Vagina (tissue), 2 donors: ENCODE results near the gene DDC. TPM values are rescaled to one million over a fixed set of nuclear protein-coding genes. Genes with fewer than 3 reads are reported as not detected.

Experiments used
- DNase-seq, 2 donors: peaks; one replicate each; pipeline ENCODE4 v3.0.0-alpha.2; 2017; ENCODE audit errors: extremely low spot score in 2 of 2
- H3K27ac ChIP-seq: fragments of 200-600 bp; sonication (generic); one replicate; pipeline ENCODE4 v1.5.1; 2019
- H3K27me3 ChIP-seq: fragments of 200-600 bp; sonication (generic); one replicate; pipeline ENCODE4 v1.5.1; 2019
- H3K36me3 ChIP-seq, 2 donors: fragments of 200-600 bp; sonication (generic); one replicate each; pipeline ENCODE4 v1.5.1; 2017 to 2019
- H3K4me1 ChIP-seq: fragments of 200-600 bp; sonication (generic); one replicate; pipeline ENCODE4 v1.5.1; 2019
- H3K4me3 ChIP-seq, 2 donors: fragments of 200-600 bp; sonication (generic); 1 replicate in 1 of 2; 2 replicates in 1 of 2; pipeline ENCODE4 v1.5.1; 2016 to 2019
- H3K9me3 ChIP-seq: fragments of 200-600 bp; sonication (generic); one replicate; pipeline ENCODE4 v1.5.1; 2019
- POLR2A ChIP-seq, 2 donors: fragments of 450-650 bp; IDR thresholded peaks; one replicate each; pipeline ENCODE4 v1.6.1; 2017; ENCODE audit warnings: antibody characterized with exemption in 2 of 2, mild to moderate bottlenecking in 2 of 2, moderate library complexity in 2 of 2
- POLR2AphosphoS5 ChIP-seq, 2 donors: sonication (generic); formaldehyde crosslinking; IDR thresholded peaks; one replicate each; pipeline ENCODE4 v1.9.0; 2017; ENCODE audit warnings: antibody characterized with exemption in 2 of 2, mild to moderate bottlenecking in 2 of 2, low read depth in 1 of 2; ENCODE audit not compliant: insufficient read depth in 1 of 2
- intact Hi-C: fragments of 100-400 bp; cut with DNase I; formaldehyde crosslinking; loops from one replicate; pipeline ENCODE4 v1.15.1; 2023
- total RNA-seq: library from RNA; depleted of rRNA; stranded (reverse); fragments of >200 nt; gene quantifications from one replicate; pipeline ENCODE4 v1.2.3, GENCODE V29; 2016
- TF ChIP-seq, protein P1 (sequence below), 3 experiments: fragments of 450-650 bp in 2 of 3; fragments of 200-600 bp in 1 of 3; sonication (generic) in 1 of 3; IDR thresholded peaks; one replicate each; pipeline ENCODE4 v1.5.1; 2017 to 2019; ENCODE audit warnings: antibody characterized with exemption in 3 of 3, mild to moderate bottlenecking in 2 of 3, moderate library complexity in 2 of 3

Gene DDC
- total RNA-seq, 1 donor from 2014 or later, result 1.7 TPM

DNA sequence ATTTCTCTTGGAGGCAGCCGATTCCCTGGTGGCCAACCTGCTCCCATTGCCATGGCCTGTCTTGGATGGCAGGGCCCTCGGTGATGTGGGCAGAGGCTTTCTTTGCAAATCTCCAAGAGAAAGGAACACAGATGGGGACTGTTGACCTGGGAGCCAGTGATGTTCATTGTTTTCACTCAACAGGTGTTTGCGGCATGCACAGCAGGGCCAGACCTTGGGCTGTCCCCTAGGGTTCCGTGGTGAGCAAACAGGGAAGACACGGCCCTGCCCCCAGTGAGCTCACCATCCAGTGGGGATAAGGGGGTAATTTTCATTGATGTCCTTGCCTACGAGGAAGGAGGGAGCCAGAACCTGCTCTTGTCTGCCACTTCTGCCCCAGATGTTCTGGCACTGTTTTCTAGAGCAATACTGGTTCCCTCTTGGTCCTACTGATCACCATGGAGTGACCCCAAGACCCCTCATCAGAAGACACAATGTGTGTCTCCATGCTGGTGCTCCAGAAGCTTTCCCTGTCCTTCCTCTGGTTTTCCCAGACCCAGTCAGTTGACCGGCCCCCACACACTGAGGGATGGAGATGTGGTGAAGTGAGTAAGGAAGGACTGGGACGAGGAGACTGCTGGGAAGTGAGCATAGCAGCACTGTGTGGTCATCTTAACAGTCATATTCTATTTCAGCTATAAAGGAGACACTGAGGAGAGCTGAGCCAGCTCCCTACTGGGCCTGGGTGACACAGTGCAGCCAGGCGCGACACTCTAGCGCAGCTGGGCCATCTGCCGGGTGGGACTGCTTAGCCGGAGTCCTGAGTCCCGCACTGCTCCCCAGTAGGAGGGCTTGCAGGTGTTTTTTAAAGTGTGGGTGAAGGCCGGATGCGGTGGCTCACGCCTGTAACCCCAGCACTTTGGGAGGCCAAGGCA lies 94.7 kb downstream of the DDC start:
- no peak overlapping the region for H3K27ac ChIP-seq
- intact Hi-C loops, result loop anchor here (10.0 kb wide), 2 partner anchors 314 to 594 kb away; partner anchors contain the start of gene GRB10
- TF ChIP-seq POLR2A (IDR thresholded peaks at IDR 0.05), result no peak
- TF ChIP-seq, protein P1, sequence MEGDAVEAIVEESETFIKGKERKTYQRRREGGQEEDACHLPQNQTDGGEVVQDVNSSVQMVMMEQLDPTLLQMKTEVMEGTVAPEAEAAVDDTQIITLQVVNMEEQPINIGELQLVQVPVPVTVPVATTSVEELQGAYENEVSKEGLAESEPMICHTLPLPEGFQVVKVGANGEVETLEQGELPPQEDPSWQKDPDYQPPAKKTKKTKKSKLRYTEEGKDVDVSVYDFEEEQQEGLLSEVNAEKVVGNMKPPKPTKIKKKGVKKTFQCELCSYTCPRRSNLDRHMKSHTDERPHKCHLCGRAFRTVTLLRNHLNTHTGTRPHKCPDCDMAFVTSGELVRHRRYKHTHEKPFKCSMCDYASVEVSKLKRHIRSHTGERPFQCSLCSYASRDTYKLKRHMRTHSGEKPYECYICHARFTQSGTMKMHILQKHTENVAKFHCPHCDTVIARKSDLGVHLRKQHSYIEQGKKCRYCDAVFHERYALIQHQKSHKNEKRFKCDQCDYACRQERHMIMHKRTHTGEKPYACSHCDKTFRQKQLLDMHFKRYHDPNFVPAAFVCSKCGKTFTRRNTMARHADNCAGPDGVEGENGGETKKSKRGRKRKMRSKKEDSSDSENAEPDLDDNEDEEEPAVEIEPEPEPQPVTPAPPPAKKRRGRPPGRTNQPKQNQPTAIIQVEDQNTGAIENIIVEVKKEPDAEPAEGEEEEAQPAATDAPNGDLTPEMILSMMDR (IDR thresholded peaks at IDR 0.05), result no peak
- no peak for TF ChIP-seq POLR2AphosphoS5 (IDR thresholded peaks at IDR 0.05; ENCODE audit: insufficient read depth in 1 of 2, low read depth in 1 of 2)
- H3K4me1 ChIP-seq, result no peaks in the 10 kb centered on the region
- H3K9me3 ChIP-seq, result no peaks in the 10 kb centered on the region
- no peaks in the 10 kb centered on the region for H3K36me3 ChIP-seq
- DNase-seq, result no peak
- H3K4me3 ChIP-seq, result no peak overlapping the region
- no peaks in the 10 kb centered on the region for H3K27me3 ChIP-seq

DNA sequence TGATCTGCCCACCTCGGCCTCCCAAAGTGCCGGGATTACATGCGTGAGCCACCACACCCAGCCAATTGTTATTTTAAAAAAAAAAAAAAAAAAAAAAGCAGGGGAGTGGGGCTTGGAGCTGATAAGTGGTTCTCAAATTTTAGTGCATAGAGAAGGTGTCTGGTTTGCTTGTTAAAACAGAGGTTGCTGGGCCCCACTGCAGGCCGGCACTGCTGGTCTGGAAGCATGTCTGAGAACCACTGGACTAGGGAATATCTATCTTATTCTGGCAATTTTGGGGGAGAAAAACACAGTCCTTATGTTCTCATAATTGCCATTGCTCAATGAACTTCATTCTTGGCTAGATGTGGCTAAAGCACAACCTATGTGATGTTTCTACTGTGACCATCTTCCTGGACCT lies 96.0 kb downstream of the DDC start:
- intact Hi-C loops, result loop anchor here (5.0 to 10.0 kb wide), 2 partner anchors 216 to 693 kb away; no protein-coding TSS in a partner anchor
- no peaks in the 10 kb centered on the region for H3K4me1 ChIP-seq

DNA sequence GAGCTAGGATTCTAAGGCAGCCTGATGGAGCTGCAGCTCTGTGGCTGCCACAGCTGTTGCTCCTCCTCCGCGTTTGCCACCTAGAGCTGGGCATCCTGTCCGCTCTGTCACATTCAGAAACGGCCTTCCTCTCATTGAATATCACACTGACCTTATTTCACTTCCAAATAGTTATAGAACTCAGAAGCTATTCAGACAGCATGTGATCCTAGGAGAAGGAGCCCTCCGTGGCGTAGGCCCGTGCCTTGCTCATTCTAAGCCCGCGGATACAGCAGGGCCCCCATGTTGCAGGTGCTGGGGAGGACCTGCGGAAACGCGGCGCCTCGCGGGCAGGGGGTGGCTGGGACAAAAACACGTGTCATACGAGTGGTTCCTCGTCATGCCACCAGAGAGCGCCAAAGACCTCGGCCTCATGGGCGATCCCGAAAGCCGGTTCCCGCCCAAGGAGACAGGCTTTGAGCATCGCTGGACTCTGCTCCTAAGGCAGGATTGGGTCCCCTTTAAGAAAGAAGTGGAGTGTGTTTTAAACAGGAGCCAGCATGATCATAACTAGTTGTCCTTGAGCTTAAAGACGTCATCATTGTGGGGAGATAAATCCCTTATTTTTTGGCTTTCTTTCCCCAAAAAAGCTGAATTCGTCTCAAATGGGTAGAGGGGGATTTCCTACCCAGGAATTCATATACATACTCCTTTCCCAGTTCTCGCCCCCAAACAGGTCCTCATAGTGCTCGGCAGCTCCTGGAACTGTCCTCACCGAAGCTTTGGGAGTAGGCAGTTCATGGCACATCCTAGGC lies 97.2 kb downstream of the DDC start:
- TF ChIP-seq, protein P1 (IDR thresholded peaks at IDR 0.05), result peak; percentile 79 to 95 (median 89)
- TF ChIP-seq POLR2A (IDR thresholded peaks at IDR 0.05), result no peak
- TF ChIP-seq POLR2AphosphoS5 (IDR thresholded peaks at IDR 0.05; ENCODE audit: insufficient read depth in 1 of 2, low read depth in 1 of 2), result peak in 1 of 2 donors; percentile 56
- peak overlapping the region in 1 of 2 donors; percentile 30 for H3K4me3 ChIP-seq
- no peak for DNase-seq
- no peaks in the 10 kb centered on the region for H3K4me1 ChIP-seq
- intact Hi-C loops, result loop anchor here (5.0 to 10.0 kb wide), 2 partner anchors 217 to 694 kb away; no protein-coding TSS in a partner anchor
- H3K9me3 ChIP-seq, result no peaks in the 10 kb centered on the region
- no peak overlapping the region for H3K27ac ChIP-seq
- no peaks in the 10 kb centered on the region for H3K27me3 ChIP-seq
- H3K36me3 ChIP-seq, result no peaks in the 10 kb centered on the region

More for the DNA sequence above, 96.0 kb downstream of the DDC start:
- DNase-seq, result no peak
- Histone ChIP-seq H3K36me3 (no peaks in the 10 kb centered on the region), H3K27ac (no peak overlapping the region), H3K4me3 (no peak overlapping the region), H3K27me3 (no peaks in the 10 kb centered on the region), H3K9me3 (no peaks in the 10 kb centered on the region)
- TF ChIP-seq POLR2AphosphoS5 (IDR thresholded peaks at IDR 0.05; ENCODE audit: insufficient read depth in 1 of 2, low read depth in 1 of 2), result no peak
- no peak for TF ChIP-seq POLR2A (IDR thresholded peaks at IDR 0.05)
- TF ChIP-seq, protein P1 (IDR thresholded peaks at IDR 0.05), result no peak

DNA sequence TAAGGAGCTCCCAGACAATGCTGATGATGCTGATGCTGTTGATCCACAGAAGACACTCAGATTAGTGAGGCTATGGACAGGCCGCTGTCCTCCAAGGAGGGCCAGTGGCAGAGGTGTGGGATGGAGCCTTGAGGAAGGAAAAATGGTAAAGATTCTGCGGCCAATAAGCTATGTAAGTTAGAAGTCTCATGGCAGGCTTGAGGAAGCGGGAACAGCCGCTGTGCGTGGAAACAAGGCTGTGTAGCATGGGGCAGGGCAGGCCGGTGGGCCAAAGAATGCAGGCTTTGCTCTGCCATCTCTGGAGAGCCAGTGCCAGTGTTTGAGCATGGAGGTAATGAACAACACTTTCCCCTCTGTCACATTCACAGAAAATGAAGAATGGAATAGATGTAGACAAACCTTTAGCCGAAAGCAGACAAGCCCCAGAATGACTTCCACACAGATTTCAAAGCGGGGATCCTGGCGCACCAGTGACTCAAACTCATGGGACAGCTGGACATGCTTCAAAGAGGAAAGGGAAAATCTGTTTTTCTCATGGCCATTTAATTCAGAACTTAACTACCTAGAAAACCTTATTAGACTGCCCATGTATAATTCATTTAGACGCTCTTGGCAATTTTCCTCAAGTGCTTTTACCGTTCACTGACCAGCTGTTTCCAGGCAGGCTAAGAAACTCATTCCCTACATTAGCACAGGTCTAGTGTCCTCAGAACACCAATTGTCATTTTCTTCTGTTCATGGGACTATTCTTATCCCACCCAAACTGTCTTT lies 98.2 kb downstream of the DDC start:
- Histone ChIP-seq H3K9me3 (no peaks in the 10 kb centered on the region), H3K4me3 (no peak overlapping the region), H3K27me3 (no peaks in the 10 kb centered on the region), H3K36me3 (no peaks in the 10 kb centered on the region), H3K4me1 (no peaks in the 10 kb centered on the region), H3K27ac (no peak overlapping the region)
- DNase-seq, result no peak
- TF ChIP-seq POLR2AphosphoS5 (IDR thresholded peaks at IDR 0.05; ENCODE audit: insufficient read depth in 1 of 2, low read depth in 1 of 2) (no peak), POLR2A (IDR thresholded peaks at IDR 0.05) (no peak)
- TF ChIP-seq, protein P1 (IDR thresholded peaks at IDR 0.05), result no peak
- intact Hi-C loops, result loop anchor here (5.0 to 10.0 kb wide), 2 partner anchors 218 to 695 kb away; no protein-coding TSS in a partner anchor
